Subcutaneous adipose tissue (tissue), 4 donors: ENCODE data around the gene CLTCL1. TPM values are rescaled to one million over a fixed set of nuclear protein-coding genes. Genes with fewer than 3 reads are reported as not detected.

ENCODE experiments used
- total RNA-seq, 4 donors: library from RNA; depleted of rRNA; stranded (reverse); fragments of >200 nt; gene quantifications; one replicate each; pipeline ENCODE4 v1.1.0, GENCODE V29; 2016
- TF ChIP-seq, protein P1 (sequence below): fragments of 450-650 bp; IDR thresholded peaks from one replicate; pipeline ENCODE4 v1.5.1; 2016; ENCODE audit warnings: low read depth, mild to moderate bottlenecking, control low read depth, antibody characterized with exemption, moderate library complexity

Gene CLTCL1
- total RNA-seq, 4 donors from 2014 or later, result 7.3 to 23.2 (median 16.5) TPM

DNA sequence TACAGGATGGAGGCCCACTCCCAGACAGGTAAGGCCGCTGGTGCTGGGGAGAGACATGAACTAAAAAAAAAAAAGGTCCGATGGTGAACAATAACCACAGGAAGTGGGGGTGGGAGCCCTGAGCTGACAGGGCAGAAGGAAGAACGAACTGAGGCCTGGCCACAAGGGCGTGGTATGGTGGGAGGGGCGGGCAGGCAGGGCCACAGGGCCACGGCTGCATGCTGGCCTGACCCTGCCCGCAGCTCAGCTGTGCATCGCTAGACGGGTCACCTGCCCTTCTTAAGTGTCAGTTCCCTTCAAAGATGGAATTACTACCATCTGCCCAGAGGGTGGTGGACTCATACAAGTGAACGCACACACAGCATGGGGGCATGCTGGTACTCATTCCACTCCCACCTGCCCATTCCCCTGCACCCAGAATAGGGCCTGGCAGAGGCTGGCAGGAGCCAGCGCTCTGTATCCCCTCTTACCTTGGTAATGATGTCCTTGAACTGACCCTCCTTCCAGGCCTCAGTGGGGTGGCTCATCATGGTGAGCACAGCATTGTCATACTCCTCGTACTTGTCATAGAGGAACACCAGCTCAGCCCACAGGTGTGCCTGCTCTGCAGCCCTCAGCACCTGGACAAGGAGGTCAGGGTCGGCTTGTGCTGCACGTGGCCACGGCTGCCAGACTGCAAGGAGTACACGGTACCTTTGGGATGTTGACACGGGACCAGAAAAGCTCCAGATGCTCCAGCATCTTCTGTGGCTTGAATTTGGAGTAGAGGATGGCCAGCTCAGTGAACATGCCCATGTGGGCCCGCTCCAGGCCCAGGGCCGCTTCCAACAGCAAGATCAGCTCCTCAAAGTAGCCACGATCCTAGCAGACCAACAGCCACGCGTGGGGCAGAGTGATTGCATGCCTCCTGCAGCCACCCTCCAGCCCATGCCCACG, 95.5 kb downstream of the CLTCL1 start:
- TF ChIP-seq, protein P1, sequence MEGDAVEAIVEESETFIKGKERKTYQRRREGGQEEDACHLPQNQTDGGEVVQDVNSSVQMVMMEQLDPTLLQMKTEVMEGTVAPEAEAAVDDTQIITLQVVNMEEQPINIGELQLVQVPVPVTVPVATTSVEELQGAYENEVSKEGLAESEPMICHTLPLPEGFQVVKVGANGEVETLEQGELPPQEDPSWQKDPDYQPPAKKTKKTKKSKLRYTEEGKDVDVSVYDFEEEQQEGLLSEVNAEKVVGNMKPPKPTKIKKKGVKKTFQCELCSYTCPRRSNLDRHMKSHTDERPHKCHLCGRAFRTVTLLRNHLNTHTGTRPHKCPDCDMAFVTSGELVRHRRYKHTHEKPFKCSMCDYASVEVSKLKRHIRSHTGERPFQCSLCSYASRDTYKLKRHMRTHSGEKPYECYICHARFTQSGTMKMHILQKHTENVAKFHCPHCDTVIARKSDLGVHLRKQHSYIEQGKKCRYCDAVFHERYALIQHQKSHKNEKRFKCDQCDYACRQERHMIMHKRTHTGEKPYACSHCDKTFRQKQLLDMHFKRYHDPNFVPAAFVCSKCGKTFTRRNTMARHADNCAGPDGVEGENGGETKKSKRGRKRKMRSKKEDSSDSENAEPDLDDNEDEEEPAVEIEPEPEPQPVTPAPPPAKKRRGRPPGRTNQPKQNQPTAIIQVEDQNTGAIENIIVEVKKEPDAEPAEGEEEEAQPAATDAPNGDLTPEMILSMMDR, result no peak

DNA sequence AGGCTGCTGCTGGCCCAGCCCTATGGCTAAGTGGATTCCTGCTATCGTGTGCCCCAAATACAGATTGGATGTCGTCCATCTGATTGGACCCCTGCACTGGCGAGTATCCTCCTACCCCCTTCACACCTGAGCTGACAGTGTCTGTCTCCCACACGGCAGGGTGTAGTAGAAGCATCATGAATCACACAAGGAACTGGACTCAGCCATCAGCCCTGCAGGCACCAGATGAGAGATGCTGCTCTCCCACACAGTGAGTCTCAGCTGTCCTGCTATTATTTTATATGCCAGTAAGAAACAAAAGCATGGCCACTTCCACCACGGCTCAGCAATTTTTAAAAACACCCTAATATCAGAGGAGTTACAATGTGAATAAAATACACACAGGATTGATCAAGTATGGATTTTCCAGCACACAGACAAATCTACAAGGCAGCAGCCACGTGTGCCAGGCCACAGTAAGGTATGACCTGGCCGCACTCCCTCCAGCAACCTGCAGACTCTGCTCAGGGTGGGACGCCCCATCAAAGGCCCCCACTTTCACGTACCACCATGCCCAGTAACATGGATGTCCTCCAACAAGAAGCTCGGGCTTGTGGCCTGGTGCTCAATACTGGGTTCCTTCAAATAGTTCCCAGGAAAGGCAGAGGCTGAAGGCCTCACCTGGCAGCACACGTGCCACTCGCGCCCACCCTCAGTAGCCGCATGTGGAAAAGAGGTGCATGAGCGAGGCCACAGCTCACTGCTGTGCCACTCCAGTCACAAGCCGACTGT, 96.6 kb downstream of the CLTCL1 start:
- TF ChIP-seq, protein P1, result no peak

DNA sequence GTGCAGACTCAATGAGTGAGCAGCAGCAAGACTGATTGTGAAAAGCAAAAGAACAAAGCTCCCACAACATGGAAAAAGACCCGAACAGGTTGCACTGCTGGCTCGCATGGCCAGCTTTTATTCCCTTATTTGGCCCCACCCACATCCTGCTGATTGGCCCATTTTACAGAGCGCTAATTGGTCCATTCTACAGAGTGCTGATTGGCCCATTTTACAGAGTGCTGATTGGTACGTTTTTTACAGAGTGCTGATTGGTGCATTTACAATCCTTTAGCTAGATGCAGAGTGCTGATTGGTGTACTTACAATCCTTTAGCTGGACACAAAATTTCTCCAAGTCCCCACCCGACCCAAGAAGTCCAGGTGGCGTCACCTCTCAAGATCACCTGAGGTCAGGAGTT, 97.6 kb downstream of the CLTCL1 start:
- TF ChIP-seq, protein P1, result no peak

DNA sequence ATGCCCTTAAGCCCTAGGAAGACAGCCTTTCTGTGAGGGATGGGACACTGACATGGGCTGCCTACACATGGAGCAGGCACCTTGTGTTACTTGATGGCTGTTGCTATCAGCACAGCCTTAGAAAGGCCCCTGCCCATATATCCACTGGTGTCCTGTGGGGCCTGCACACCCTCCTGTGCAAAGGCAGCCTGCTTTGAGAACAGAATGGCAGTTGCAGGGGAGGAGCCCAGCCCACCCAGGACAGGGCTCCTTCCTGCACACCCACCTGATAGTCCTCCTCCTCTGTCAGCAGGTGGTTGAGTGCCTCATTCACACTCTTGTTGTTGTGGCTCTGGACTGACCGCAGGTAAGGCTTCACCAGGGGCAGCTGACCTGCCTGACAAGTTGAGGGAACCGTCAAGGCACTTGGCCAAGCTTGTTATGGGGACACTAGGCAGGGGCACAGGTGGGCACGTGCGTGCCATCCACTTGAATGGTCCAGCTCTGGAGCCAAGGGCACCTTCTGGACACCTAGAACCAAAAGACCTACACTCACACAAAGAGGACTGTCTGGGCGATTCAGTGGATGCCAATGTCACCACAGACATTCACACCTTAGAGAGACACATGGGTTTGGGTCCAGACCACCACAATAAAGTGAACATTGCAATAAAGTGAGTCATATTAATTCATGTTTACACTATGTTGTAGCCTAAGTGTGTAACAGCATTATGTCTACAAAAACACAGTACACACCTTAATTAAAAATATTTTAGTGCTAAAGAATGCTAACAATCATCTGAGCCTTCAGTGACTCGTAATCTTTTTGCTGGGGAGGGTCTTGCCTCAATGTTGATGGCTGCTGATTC, 103.6 kb downstream of the CLTCL1 start:
- TF ChIP-seq, protein P1, result no peak

DNA sequence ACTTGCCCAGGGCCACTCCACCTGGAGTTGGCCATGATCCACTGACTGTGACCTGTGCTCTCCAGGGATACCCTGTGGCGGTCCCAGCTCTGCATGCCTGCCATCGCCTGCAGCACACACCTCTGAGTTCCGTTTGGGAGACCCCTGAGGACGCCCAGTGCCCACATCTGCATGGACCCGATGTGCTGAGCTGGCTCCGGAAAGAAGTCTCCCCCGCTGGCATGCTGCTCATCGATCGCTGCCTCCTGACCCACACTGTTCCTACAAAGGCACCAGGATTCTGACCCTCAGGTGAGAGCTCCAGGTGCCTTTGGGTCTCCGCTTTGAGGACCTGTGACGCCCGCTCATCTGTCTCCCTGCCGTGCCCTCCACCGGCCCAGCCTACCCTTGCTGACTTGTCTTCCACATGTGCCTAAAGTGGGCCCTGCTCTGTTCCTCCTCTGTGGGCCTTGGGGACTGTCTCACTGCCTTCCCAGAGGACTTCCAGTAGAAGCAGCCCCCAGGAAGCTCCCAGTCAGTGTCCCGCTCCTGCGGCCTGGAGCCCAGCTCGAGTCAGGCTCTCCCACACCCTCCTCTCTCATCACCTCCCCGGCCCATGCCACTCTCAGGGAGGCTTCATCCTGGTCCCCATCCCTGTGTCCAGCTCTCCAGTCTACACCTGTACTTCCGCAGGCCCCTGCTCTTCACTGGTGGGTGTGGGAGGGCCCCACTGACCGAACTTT, 107.1 kb downstream of the CLTCL1 start:
- TF ChIP-seq, protein P1, result no peak

DNA sequence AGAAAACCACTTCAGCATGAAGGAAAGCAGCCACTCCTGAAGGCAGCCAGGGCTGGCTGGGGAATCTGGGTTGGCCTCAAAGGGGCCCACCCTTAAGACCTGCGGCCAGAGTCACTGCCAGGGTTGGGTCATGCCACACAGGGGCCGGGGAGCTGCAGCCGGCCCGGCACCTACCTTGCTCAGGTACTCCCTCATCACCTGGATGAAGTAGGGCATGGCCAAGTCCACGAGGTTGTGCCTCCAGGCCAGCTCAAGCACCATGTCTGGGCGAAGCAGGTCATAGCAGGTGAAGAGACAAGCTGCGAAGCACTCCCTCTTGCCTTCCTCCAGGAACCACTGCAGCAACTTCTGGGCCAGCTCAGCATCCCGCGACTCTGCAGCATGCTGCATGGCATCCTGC, 108.3 kb downstream of the CLTCL1 start:
- TF ChIP-seq, protein P1, result no peak
